ENCODE data around the gene NPAS3.

Gene NPAS3

DNA sequence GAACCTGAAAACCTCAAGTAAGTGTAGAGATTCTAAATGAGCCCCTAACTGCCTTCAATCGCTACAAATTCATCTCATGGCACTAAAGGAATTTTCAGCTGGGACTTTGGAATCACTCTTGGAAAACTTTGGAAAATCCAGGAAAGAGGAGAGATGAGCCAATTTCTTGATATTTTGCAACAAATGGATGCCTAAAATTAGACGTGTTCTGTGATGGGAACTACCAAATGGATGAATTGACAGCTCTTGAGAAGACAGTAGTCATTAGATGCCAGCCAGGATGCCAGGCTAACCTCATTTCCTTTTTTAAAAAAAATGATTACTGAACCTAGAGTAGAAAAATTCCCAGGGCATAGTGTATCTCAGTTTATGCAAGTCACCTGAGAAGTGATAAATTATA lies 78.3 kb downstream of the NPAS3 start:
- no peaks in the 10 kb centered on the region for H3K4me1 ChIP-seq (ENCODE audit: insufficient read depth, low read length)
- no peaks in the 10 kb centered on the region for H3K9me3 ChIP-seq (ENCODE audit: control insufficient read depth, insufficient read depth, low read length)
- no peak overlapping the region for H3K9ac ChIP-seq (ENCODE audit: low read depth, low read length)
- no peaks in the 10 kb centered on the region for H3K36me3 ChIP-seq (ENCODE audit: insufficient read depth, low read length)

DNA sequence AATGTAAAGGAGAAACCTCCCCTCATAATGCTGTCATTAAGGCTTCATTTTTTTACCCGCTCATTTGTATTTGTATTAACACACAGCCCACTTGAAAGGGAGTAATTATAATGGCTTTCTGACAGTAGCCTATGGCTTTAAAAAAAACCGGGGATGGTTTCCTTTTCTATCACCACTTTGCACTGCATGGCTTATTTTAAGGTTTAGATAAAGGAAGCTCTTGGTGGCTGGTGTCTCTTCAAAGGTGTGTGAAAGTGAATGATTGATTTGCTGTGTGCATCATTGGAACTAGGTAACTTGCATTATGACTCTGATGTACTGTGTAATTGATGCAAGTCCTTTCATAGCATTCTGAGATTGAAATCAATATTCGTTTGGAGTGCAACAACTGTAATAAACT lies 80.7 kb downstream of the NPAS3 start:
- no peaks in the 10 kb centered on the region for H3K9me3 ChIP-seq (ENCODE audit: control insufficient read depth, insufficient read depth, low read length)
- no peaks in the 10 kb centered on the region for H3K4me1 ChIP-seq (ENCODE audit: insufficient read depth, low read length)
- H3K36me3 ChIP-seq (ENCODE audit: insufficient read depth, low read length) = no peaks in the 10 kb centered on the region
- H3K9ac ChIP-seq (ENCODE audit: low read depth, low read length) = no peak overlapping the region

DNA sequence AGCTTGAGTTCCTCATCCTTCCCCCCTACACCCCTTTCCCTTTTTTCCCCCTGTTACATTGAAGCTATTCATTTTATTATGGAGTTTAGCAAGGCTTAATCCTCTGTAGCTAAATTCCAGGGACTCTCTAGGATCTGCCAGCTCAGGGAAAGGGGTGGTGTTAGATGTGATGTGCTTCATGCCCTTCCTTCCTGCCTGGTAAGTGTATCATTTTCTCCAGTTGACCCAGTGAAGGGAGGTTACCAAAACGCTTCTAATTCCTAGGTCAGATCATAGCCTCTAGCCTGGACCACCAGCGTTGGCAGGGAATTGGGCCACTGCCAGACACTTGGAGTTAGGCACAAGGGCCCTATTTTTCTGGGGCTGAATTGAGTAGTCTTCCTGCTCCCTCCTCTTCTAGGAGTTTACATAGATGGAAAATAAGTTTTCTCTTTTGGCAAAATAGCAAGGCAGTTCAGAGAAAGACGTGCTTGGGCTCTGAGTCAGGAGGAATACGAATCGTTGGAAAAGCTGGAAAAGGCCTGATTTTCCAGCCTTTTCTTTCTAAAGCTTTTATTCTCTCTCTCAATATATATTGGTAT lies 88.3 kb downstream of the NPAS3 start:
- H3K9me3 ChIP-seq (ENCODE audit: control insufficient read depth, insufficient read depth, low read length) = no peaks in the 10 kb centered on the region; the same call in 1 of the 2 replicates
- no peaks in the 10 kb centered on the region for H3K36me3 ChIP-seq (ENCODE audit: insufficient read depth, low read length)
- H3K9ac ChIP-seq (ENCODE audit: low read depth, low read length) = no peak overlapping the region
- no peaks in the 10 kb centered on the region for H3K4me1 ChIP-seq (ENCODE audit: insufficient read depth, low read length)

DNA sequence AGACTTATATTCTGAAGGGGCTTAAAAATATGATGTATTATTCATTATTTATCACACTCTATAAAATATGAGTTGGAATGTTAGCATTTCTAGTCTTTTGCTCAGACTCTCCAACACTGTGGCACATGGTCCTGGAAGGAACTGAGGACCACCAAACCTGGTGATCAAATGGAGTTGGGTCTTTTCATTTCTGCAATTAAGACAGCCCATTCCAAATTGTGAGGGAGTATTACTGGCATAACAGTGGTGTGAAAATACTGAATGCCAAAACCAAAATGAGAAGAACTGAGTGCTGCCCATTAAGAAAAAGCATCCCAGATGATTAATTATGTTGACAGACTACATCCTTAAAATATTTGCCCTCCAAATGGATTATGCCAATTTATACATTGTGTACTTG lies 90.8 kb downstream of the NPAS3 start:
- H3K9me3 ChIP-seq (ENCODE audit: control insufficient read depth, insufficient read depth, low read length) = no peaks in the 10 kb centered on the region; the same call in 1 of the 2 replicates
- H3K4me1 ChIP-seq (ENCODE audit: insufficient read depth, low read length) = no peaks in the 10 kb centered on the region
- H3K36me3 ChIP-seq (ENCODE audit: insufficient read depth, low read length) = no peaks in the 10 kb centered on the region
- no peak overlapping the region for H3K9ac ChIP-seq (ENCODE audit: low read depth, low read length)

DNA sequence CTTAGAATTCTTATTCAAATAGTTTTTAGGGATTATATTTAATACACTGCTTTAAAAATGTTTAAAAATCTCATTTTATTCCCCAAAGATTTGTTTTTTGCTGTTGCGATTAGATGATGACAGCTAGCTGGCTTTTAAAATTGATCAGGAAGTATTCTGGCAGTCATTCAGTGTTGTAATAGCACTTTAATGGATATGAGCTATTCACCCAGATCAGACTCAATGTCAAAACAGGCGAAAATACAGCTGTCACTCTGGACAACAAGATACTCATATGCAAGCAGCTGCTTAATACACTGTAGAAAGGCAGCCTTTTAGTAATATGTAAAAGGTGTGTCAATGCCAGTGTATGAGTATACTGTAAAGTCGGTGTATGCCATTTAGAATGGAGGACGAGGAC lies 91.7 kb downstream of the NPAS3 start:
- Histone ChIP-seq H3K9ac (ENCODE audit: low read depth, low read length) (no peak overlapping the region), H3K9me3 (ENCODE audit: control insufficient read depth, insufficient read depth, low read length) (no peaks in the 10 kb centered on the region; the same call in 1 of the 2 replicates), H3K36me3 (ENCODE audit: insufficient read depth, low read length) (no peaks in the 10 kb centered on the region), H3K4me1 (ENCODE audit: insufficient read depth, low read length) (no peaks in the 10 kb centered on the region)

DNA sequence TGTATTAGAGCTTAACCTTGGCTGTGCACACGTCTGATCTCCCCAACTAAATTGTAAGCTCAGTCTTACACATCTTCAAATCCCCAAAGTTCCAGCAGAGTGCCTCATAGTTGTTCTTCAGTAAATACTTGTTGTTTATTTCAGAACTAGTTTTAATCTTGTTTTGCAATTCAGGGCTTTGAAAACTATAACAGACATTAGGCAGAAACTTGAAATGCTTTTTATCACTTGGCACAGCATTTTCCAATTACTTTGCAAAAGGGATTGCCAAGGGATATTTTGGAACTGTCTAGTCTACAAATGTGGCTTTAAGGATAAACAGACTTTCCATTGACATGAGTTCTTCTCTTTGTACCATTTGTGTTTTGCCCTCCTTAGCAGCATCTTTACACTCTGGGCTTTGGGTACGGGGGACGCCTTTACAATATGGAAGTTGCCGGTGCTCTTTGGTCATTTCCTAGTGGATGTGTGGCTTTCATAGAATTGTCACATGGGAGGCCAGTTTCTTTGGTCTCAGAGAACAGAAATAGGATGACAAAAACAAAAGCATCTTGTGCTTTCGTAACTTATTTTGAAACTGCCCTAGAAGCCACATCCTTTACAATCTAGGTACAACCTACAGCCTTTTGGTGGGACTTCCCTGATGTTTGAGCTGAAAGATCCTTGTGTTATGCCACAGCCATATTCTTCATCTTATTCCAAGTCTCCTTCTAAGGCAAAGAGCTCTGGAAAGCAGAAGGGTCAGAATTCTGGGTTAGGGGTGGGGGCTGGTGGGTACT lies 96.9 kb downstream of the NPAS3 start:
- H3K4me1 ChIP-seq (ENCODE audit: insufficient read depth, low read length) = no peaks in the 10 kb centered on the region
- no peaks in the 10 kb centered on the region for H3K9me3 ChIP-seq (ENCODE audit: control insufficient read depth, insufficient read depth, low read length)
- H3K9ac ChIP-seq (ENCODE audit: low read depth, low read length) = no peak overlapping the region
- H3K36me3 ChIP-seq (ENCODE audit: insufficient read depth, low read length) = no peaks in the 10 kb centered on the region

DNA sequence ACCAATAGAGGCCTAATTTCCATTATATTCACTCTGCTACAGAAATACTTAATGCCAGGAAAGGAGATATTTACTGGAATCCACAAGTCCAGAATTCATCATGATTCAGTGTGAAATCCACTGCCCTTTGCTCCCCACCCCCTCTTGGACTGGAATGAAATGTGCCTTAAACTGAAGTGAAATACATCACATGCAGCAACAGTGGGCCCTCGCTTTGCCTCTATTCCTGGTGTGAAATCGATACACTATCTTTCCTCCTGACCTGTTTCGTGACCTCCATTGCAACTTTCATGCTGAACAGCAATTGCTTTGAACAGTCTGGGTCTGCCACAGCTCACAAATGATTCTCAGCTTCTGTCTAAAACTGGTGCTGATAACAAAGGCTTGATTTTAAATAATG lies 100.6 kb downstream of the NPAS3 start:
- H3K4me1 ChIP-seq (ENCODE audit: insufficient read depth, low read length) = no peaks in the 10 kb centered on the region
- H3K36me3 ChIP-seq (ENCODE audit: insufficient read depth, low read length) = no peaks in the 10 kb centered on the region
- no peak overlapping the region for H3K9ac ChIP-seq (ENCODE audit: low read depth, low read length)
- peaks cover 3% of the 10 kb centered on the region; the same call in 1 of the 2 replicates for H3K9me3 ChIP-seq (ENCODE audit: control insufficient read depth, insufficient read depth, low read length)

DNA sequence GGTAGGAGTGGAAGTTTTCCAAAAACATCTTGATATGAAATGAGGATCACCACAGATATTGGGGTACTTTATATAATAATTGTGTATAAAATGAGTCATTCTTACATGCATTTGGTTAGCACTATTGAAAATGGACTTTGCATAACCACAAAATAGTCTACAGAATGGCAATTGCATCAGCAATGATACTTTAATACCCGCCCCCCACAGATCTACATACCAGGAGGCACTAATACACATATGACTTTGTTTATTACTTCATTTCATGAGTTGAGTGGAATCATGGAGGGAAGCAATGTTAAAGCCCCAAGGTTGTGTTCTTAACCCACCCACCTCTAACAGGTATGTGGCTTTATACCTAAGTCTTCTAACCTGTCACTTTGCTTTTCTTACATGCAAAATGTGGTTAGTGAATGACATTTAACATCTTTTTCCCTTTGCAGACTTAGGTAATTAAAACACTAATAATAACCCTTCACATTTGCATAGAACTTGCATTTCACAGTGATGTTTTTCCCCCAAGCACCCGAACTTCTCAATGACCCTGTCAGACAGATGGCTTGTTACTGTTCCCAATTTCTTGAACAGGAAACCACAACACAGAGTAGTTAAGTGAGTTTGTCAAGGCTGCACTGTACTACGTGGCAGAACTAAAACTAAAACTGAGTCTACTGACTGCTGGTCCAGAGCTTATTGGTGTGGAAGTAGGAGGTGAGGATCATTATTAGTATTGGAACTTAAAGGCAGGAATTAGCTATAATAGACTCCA lies 101.9 kb downstream of the NPAS3 start:
- Histone ChIP-seq H3K36me3 (ENCODE audit: insufficient read depth, low read length) (no peaks in the 10 kb centered on the region), H3K4me1 (ENCODE audit: insufficient read depth, low read length) (no peaks in the 10 kb centered on the region), H3K9ac (ENCODE audit: low read depth, low read length) (no peak overlapping the region), H3K9me3 (ENCODE audit: control insufficient read depth, insufficient read depth, low read length) (peaks cover 3% of the 10 kb centered on the region; the same call in 1 of the 2 replicates)

DNA sequence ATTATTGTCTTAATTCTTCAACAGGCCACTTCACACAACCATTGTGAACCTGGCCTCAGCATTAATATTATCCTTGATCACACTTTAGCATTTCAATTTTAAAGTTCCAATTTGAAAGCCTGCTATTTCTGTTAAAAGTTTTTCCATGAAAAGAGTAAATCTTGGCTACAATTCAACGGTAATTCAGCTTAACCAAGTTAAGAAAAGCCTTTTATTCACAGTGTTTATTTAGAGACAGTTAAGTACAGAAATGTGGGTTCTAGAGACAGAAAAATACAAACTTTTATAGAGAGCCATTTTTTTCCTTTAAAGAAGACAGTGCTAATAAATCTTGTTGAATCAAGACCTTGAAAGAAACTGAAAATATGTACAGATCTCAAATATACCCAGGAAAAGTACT lies 103.9 kb downstream of the NPAS3 start:
- H3K4me1 ChIP-seq (ENCODE audit: insufficient read depth, low read length) = no peaks in the 10 kb centered on the region
- no peak overlapping the region for H3K9ac ChIP-seq (ENCODE audit: low read depth, low read length)
- H3K36me3 ChIP-seq (ENCODE audit: insufficient read depth, low read length) = no peaks in the 10 kb centered on the region
- H3K9me3 ChIP-seq (ENCODE audit: control insufficient read depth, insufficient read depth, low read length) = peaks cover 3% of the 10 kb centered on the region; the same call in 1 of the 2 replicates

DNA sequence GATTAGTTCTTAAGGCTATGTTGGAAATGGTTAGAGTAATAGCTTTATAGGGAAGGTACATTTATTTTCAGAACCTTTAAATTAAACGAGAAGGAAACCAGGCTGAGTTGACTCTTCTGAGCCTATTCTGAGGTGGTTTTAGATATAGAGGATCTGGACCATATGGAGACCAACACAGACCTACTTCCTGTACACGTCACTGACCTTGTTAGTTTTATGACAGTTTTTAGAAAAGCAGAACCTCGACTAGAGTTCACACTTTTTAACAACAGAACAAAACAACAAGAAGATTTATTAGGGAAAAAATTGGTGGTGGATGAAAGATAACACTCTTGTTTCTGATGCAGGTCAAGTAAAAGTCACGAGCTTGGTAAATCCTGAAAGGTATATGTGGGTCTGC lies 107.1 kb downstream of the NPAS3 start:
- H3K9ac ChIP-seq (ENCODE audit: low read depth, low read length) = no peak overlapping the region
- peaks cover 3% of the 10 kb centered on the region; the same call in 1 of the 2 replicates for H3K9me3 ChIP-seq (ENCODE audit: control insufficient read depth, insufficient read depth, low read length)
- no peaks in the 10 kb centered on the region for H3K4me1 ChIP-seq (ENCODE audit: insufficient read depth, low read length)
- no peaks in the 10 kb centered on the region for H3K36me3 ChIP-seq (ENCODE audit: insufficient read depth, low read length)

DNA sequence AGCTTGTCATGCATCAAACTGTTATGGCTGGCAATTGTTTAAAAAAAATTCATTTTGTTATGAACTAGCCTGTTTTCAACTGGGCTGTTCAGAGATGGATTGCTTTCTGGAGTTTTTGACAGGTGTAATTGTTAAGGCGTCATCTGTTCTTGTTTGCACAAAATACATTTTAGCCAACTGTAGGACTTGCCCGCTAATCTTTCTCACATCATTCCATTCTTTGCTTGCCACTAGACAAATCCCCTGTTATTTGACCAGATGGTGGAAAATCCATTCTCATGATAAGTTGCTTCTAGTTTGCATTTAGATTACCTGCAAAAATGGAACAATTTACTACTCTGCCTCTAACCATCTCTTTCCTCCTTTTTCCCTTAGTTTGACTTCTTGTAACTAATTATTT lies 114.3 kb downstream of the NPAS3 start:
- Histone ChIP-seq H3K9me3 (ENCODE audit: control insufficient read depth, insufficient read depth, low read length) (no peaks in the 10 kb centered on the region), H3K9ac (ENCODE audit: low read depth, low read length) (no peak overlapping the region), H3K4me1 (ENCODE audit: insufficient read depth, low read length) (no peaks in the 10 kb centered on the region), H3K36me3 (ENCODE audit: insufficient read depth, low read length) (no peaks in the 10 kb centered on the region)

DNA sequence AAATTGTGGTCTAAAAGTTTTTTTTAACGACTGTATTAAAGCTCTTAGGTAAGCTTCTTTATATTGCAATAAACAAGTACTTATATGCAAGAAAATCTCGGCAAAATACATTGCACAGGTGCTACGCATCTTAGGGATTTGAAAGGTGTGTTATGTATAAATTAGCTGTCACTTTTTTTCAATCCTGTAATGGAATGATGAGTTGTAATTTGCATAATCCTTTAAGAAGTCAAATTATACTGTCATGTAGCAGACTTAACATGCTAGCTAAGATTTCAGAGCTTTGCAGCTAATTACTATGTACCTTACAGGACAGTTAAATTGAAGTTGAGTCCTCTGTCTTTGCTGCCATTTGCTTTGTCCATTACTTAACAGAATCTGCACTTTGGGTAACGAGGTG lies 117.5 kb downstream of the NPAS3 start:
- Histone ChIP-seq H3K36me3 (ENCODE audit: insufficient read depth, low read length) (no peaks in the 10 kb centered on the region), H3K4me1 (ENCODE audit: insufficient read depth, low read length) (no peaks in the 10 kb centered on the region), H3K9ac (ENCODE audit: low read depth, low read length) (no peak overlapping the region), H3K9me3 (ENCODE audit: control insufficient read depth, insufficient read depth, low read length) (no peaks in the 10 kb centered on the region)

DNA sequence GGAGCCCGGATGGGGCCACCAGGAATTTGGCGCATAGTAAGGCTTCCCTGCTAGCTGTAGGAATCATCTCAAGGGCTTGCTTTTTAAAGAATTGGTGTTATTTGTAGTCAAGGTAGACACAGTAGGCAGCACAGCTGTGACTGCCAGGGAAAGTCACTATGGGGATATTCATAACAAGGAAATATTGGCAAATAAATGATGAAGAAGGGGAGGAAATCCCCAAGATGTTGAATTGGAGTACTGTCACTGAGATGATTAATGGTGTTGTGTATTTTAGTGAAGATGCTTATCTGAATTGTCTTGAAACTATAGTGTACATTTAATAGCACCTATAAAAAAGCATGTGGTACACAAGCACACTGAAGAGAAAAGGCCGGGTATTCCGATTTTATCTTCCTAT lies 118.9 kb downstream of the NPAS3 start:
- Histone ChIP-seq H3K4me1 (ENCODE audit: insufficient read depth, low read length) (no peaks in the 10 kb centered on the region; the same call in 1 of the 2 replicates), H3K36me3 (ENCODE audit: insufficient read depth, low read length) (no peaks in the 10 kb centered on the region), H3K9ac (ENCODE audit: low read depth, low read length) (no peak overlapping the region), H3K9me3 (ENCODE audit: control insufficient read depth, insufficient read depth, low read length) (no peaks in the 10 kb centered on the region)

DNA sequence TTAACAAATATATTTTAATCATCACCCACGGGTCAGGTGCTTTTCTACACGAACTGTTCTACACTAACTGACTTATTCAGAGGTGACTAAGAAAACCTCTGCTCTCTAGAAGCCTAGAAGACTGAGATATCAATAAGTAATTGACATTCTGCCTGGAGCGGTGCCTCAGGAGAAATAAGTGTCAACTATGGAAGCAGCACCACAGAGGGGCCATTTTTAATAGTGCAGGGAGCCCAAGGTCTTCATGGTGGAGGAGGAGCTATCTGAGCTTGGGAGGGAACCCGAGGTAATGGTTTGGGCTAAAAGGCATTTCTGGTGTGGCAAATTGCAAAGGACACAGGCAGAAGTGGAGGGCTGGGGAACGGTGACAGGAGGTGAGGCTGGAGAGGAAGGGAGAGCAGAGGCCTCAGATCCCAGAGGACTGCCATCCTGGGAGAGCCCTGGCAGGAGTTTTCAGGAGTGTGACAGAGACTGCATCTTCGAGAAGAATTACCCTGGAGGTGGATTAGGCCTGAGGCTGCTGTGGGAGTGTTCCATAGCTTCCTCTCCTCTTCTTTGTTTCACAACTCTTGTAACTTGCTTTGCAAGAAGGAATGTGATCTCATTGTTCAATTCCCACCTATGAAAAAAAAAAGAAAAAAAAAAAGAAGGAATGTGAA lies 123.1 kb downstream of the NPAS3 start:
- Histone ChIP-seq H3K36me3 (ENCODE audit: insufficient read depth, low read length) (no peaks in the 10 kb centered on the region), H3K4me1 (ENCODE audit: insufficient read depth, low read length) (no peaks in the 10 kb centered on the region; the same call in 1 of the 2 replicates), H3K9me3 (ENCODE audit: control insufficient read depth, insufficient read depth, low read length) (no peaks in the 10 kb centered on the region), H3K9ac (ENCODE audit: low read depth, low read length) (no peak overlapping the region)

Measured in ES-I3 (cell line).